Mucosa of stomach (tissue), 1 donor: Measurements from ENCODE around the gene LIM2.
"Not testable (repeated sequence)": the region's sequence is repeated elsewhere in the genome, so short reads cannot be mapped to it uniquely, and the experiment has no call there.

Source experiments
- H3K27me3 ChIP-seq: one replicate; pipeline ENCODE4 v1.7.0; 2013; ENCODE audit warnings: mild to moderate bottlenecking, low read length; ENCODE audit not compliant: control insufficient read depth, insufficient read depth
- H3K36me3 ChIP-seq: one replicate; pipeline ENCODE4 v1.7.0; 2013; ENCODE audit warnings: low read length; ENCODE audit not compliant: control insufficient read depth, insufficient read depth
- H3K4me1 ChIP-seq: one replicate; pipeline ENCODE4 v1.7.0; 2013; ENCODE audit warnings: mild to moderate bottlenecking, low read length; ENCODE audit not compliant: control insufficient read depth, insufficient read depth
- H3K4me3 ChIP-seq: one replicate; pipeline ENCODE4 v1.7.0; 2013; ENCODE audit warnings: low read length
- H3K9ac ChIP-seq: one replicate; pipeline ENCODE4 v1.7.0; 2013; ENCODE audit warnings: mild to moderate bottlenecking, low read length, moderate library complexity
- H3K9me3 ChIP-seq: one replicate; pipeline ENCODE4 v1.7.0; 2013; ENCODE audit warnings: mild to moderate bottlenecking, low read length, moderate library complexity; ENCODE audit not compliant: control insufficient read depth
- donor health status: Pancreatic carcinoma.

The LIM2 gene

GRCh38 chr19:51387924-51388389 lies at the start of gene LIM2:
TSS of gene LIM2 (minus strand) at chr19:51387974. CDS start at chr19:51387443, 531 bp downstream.
- H3K36me3 ChIP-seq: no peaks in the 10 kb centered on the region
- H3K4me1 ChIP-seq: no peaks in the 10 kb centered on the region
- H3K9me3 ChIP-seq: no peaks in the 10 kb centered on the region
- no peak within 1 kb of the TSS for H3K4me3 ChIP-seq
- no peak within 1 kb of the TSS for H3K9ac ChIP-seq
- no peaks in the 10 kb centered on the region for H3K27me3 ChIP-seq

- Histone ChIP-seq H3K9ac (no peak overlapping the region), H3K36me3 (no peaks in the 10 kb centered on the region), H3K27me3 (no peaks in the 10 kb centered on the region), H3K9me3 (no peaks in the 10 kb centered on the region), H3K4me3 (no peak overlapping the region), H3K4me1 (peaks cover 12% of the 10 kb centered on the region)
These were observed 46.7 kb upstream of the LIM2 start for GRCh38 chr19:51434456-51434855.

GRCh38 chr19:51433043-51433442 lies 45.3 kb upstream of the LIM2 start:
- no peaks in the 10 kb centered on the region for H3K9me3 ChIP-seq
- no peaks in the 10 kb centered on the region for H3K4me1 ChIP-seq
- no peaks in the 10 kb centered on the region for H3K36me3 ChIP-seq
- H3K27me3 ChIP-seq: no peaks in the 10 kb centered on the region
- no peak overlapping the region for H3K9ac ChIP-seq
- H3K4me3 ChIP-seq: no peak overlapping the region

- Histone ChIP-seq H3K9ac (no peak overlapping the region), H3K9me3 (no peaks in the 10 kb centered on the region), H3K27me3 (peaks cover 2% of the 10 kb centered on the region), H3K36me3 (no peaks in the 10 kb centered on the region), H3K4me1 (no peaks in the 10 kb centered on the region), H3K4me3 (no peak overlapping the region)
These were observed 43.4 kb upstream of the LIM2 start for GRCh38 chr19:51431124-51431523.

GRCh38 chr19:51430221-51430620 lies 42.4 kb upstream of the LIM2 start:
- H3K9me3 ChIP-seq: no peaks in the 10 kb centered on the region
- H3K9ac ChIP-seq: no peak overlapping the region
- no peaks in the 10 kb centered on the region for H3K36me3 ChIP-seq
- peaks cover 7% of the 10 kb centered on the region for H3K27me3 ChIP-seq
- H3K4me1 ChIP-seq: no peaks in the 10 kb centered on the region
- H3K4me3 ChIP-seq: no peak overlapping the region

- Histone ChIP-seq H3K9ac (no peak overlapping the region), H3K9me3 (no peaks in the 10 kb centered on the region), H3K36me3 (no peaks in the 10 kb centered on the region), H3K4me1 (no peaks in the 10 kb centered on the region), H3K4me3 (no peak overlapping the region), H3K27me3 (peaks cover 7% of the 10 kb centered on the region)
These were observed 39.4 kb upstream of the LIM2 start for GRCh38 chr19:51427201-51427600.

- Histone ChIP-seq H3K36me3 (no peaks in the 10 kb centered on the region), H3K9ac (no peak overlapping the region), H3K4me1 (no peaks in the 10 kb centered on the region), H3K9me3 (no peaks in the 10 kb centered on the region), H3K4me3 (no peak overlapping the region), H3K27me3 (peaks cover 9% of the 10 kb centered on the region)
These were observed 34.3 kb upstream of the LIM2 start for GRCh38 chr19:51422053-51422448.

GRCh38 chr19:51421229-51422052 lies 33.7 kb upstream of the LIM2 start:
- H3K36me3 ChIP-seq: no peaks in the 10 kb centered on the region
- H3K9ac ChIP-seq: no peak overlapping the region
- no peaks in the 10 kb centered on the region for H3K4me1 ChIP-seq
- H3K9me3 ChIP-seq: no peaks in the 10 kb centered on the region
- H3K4me3 ChIP-seq: no peak overlapping the region
- H3K27me3 ChIP-seq: peaks cover 9% of the 10 kb centered on the region

DNA sequence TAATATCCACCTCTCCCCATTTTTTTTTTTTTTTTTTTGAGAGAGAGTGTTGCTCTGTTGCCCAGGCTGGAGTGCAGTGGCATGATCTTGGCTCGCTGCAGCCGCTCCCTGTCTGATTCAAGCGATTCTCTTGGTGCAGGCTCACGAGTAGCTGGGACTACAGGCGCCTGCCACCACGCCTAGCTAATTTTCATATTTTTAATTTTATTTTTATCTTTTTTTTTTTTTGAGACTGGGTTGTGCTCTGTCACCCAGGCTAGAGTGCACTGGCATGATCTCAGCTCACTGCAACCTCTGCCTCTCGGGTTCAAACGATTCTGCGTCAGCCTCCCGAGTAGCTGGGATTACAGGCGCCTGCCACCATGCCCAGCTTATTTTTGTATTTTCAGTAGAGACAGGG lies 32.7 kb upstream of the LIM2 start:
- H3K9me3 ChIP-seq, H3K9ac ChIP-seq, H3K4me1 ChIP-seq, H3K27me3 ChIP-seq, H3K4me3 ChIP-seq, H3K36me3 ChIP-seq: not testable (repeated sequence)

DNA sequence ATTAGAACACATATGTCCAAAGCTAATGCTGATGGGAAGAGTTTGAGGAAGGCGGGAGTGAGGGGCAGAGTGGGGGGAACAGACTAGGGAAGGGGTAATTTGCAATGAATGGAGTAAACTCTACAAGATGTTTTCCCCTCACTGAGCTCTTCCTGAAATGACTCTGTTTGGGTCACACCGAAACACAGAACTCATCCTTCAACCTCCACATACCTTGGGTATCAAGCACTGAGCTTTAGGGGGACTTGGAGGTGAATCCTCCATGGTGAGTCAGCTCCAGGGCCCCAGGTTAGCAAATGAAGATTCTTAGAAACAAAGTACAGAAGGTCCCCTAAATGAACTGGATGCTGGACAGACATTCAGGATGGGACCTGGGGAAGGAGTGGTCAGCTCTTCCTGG lies 30.9 kb upstream of the LIM2 start:
- Histone ChIP-seq H3K4me1 (no peaks in the 10 kb centered on the region), H3K27me3 (peaks cover 2% of the 10 kb centered on the region), H3K9ac (no peak overlapping the region), H3K4me3 (no peak overlapping the region), H3K9me3 (no peaks in the 10 kb centered on the region), H3K36me3 (no peaks in the 10 kb centered on the region)

- Histone ChIP-seq H3K4me1 (no peaks in the 10 kb centered on the region), H3K9me3 (no peaks in the 10 kb centered on the region), H3K4me3 (no peak overlapping the region), H3K27me3 (peaks cover 2% of the 10 kb centered on the region), H3K9ac (no peak overlapping the region), H3K36me3 (no peaks in the 10 kb centered on the region)
These were observed 30.0 kb upstream of the LIM2 start for GRCh38 chr19:51417810-51418157.

DNA sequence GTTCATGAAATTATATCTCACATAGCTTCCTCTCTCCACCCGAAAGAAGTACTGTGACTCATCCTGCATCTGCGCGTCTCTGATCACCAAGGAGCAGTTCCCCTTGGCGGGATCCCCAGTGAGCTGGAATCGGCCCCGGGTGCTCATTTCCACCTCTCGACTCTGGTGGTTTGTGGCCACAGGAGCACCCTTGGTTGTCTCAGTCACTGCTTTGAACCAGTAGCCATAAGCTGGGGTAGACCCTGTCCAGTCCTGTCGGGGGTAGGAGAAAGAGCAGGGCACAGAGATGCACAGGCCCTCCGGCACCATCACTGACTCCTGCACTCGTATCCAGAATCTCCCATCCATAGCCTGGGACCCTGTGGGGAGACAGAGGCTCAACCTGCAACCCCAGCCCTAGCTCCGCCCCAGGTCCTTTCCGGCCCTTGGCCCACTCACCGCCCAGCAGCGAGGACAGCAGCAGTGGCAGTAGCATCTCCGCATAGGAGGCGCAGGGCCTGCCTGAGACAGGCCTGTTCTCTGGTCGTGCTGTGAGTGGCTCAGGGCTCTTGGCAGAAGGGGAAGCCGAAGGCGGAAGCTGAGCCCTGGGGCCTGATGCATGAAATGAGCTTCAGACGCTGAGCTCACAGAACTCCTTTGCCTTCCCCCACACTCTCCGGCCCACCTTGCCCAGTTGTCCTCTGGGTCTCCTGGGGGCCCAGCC lies 29.5 kb upstream of the LIM2 start, which contains the start of gene SIGLEC10:
SIGLEC10 (minus strand) TSS at position 536 of the 703 bp plus-strand sequence; CDS start at position 475, 61 bp downstream.
- H3K4me3 ChIP-seq: no peak within 1 kb of the TSS
- H3K27me3 ChIP-seq: peaks cover 2% of the 10 kb centered on the region
- H3K4me1 ChIP-seq: no peaks in the 10 kb centered on the region
- no peak within 1 kb of the TSS for H3K9ac ChIP-seq
- H3K9me3 ChIP-seq: no peaks in the 10 kb centered on the region
- H3K36me3 ChIP-seq: no peaks in the 10 kb centered on the region
